Type B pancreatic cell (in vitro differentiated cells): Measurements from ENCODE around the gene ABI3. TPM values are rescaled to one million over a fixed set of nuclear protein-coding genes. Genes with fewer than 3 reads are reported as not detected.

ENCODE experiments used
- DNase-seq: peaks from one replicate; pipeline ENCODE4 v3.0.0; 2021; ENCODE audit warnings: mixed read lengths; ENCODE audit not compliant: unreplicated experiment; ENCODE audit errors: extremely low spot score
- H3K27ac Mint-ChIP-seq: 2 replicates; pipeline ENCODE4 v1.8.0; 2021; ENCODE audit warnings: mild to moderate bottlenecking, mixed read lengths
- H3K27me3 Mint-ChIP-seq: 2 replicates; pipeline ENCODE4 v1.8.0; 2021; ENCODE audit warnings: mixed read lengths
- H3K36me3 Mint-ChIP-seq: 2 replicates; pipeline ENCODE4 v1.8.0; 2021; ENCODE audit warnings: mixed read lengths
- H3K4me1 Mint-ChIP-seq: one replicate; pipeline ENCODE4 v1.8.0; 2021; ENCODE audit warnings: mixed read lengths; ENCODE audit not compliant: unreplicated experiment
- H3K4me3 Mint-ChIP-seq: 2 replicates; pipeline ENCODE4 v1.8.0; 2021; ENCODE audit warnings: mild to moderate bottlenecking, mixed read lengths
- H3K9me3 Mint-ChIP-seq: 2 replicates; pipeline ENCODE4 v1.8.0; 2021; ENCODE audit warnings: mixed read lengths
- CTCF ChIP-seq: fragments of 200-600 bp; sonication (generic); conservative IDR thresholded peaks from 2 replicates; pipeline ENCODE4 v1.5.0; 2021; ENCODE audit warnings: antibody characterized with exemption, mild to moderate bottlenecking
- total RNA-seq: library from RNA; stranded (reverse); gene quantifications from 2 replicates; pipeline ENCODE4 v1.2.1, GENCODE V29; 2021; ENCODE audit warnings: low replicate concordance

Gene ABI3
- total RNA-seq, 1 donor from 2014 or later = 0.31 TPM

- Mint-ChIP-seq H3K9me3 (no peaks in the 10 kb centered on the region), H3K36me3 (no peaks in the 10 kb centered on the region), H3K4me1 (peaks cover 3% of the 10 kb centered on the region), H3K27ac (no peak overlapping the region), H3K4me3 (no peak overlapping the region), H3K27me3 (peaks cover 25% of the 10 kb centered on the region)
- no peak for DNase-seq
- TF ChIP-seq CTCF = no peak
Measured at GRCh38 chr17:49195751-49196150, 14.8 kb upstream of the ABI3 start.

GRCh38 chr17:49196520-49196919 lies 14.0 kb upstream of the ABI3 start:
- Mint-ChIP-seq H3K9me3 (no peaks in the 10 kb centered on the region), H3K36me3 (no peaks in the 10 kb centered on the region), H3K27me3 (peaks cover 30% of the 10 kb centered on the region), H3K4me3 (no peak overlapping the region), H3K4me1 (peaks cover 3% of the 10 kb centered on the region), H3K27ac (no peak overlapping the region)
- no peak for DNase-seq
- TF ChIP-seq CTCF = no peak

GRCh38 chr17:49197346-49197998 lies 13.0 kb upstream of the ABI3 start:
- Mint-ChIP-seq H3K27me3 (peaks cover 29% of the 10 kb centered on the region), H3K4me1 (peaks cover 3% of the 10 kb centered on the region), H3K36me3 (no peaks in the 10 kb centered on the region), H3K4me3 (no peak overlapping the region), H3K27ac (no peak overlapping the region), H3K9me3 (no peaks in the 10 kb centered on the region)
- no peak for TF ChIP-seq CTCF
- no peak for DNase-seq

GRCh38 chr17:49198211-49198610 lies 12.3 kb upstream of the ABI3 start:
- no peaks in the 10 kb centered on the region for H3K9me3 Mint-ChIP-seq
- H3K4me3 Mint-ChIP-seq = no peak overlapping the region
- no peaks in the 10 kb centered on the region for H3K36me3 Mint-ChIP-seq
- H3K4me1 Mint-ChIP-seq = peaks cover 3% of the 10 kb centered on the region
- no peak overlapping the region for H3K27ac Mint-ChIP-seq
- TF ChIP-seq CTCF = no peak
- DNase-seq = no peak
- peaks cover 31% of the 10 kb centered on the region for H3K27me3 Mint-ChIP-seq

- no peaks in the 10 kb centered on the region for H3K36me3 Mint-ChIP-seq
- no peaks in the 10 kb centered on the region for H3K9me3 Mint-ChIP-seq
- no peak overlapping the region for H3K27ac Mint-ChIP-seq
- no peaks in the 10 kb centered on the region for H3K4me1 Mint-ChIP-seq
- TF ChIP-seq CTCF = no peak
- no peak for DNase-seq
- H3K27me3 Mint-ChIP-seq = peaks cover 52% of the 10 kb centered on the region
- H3K4me3 Mint-ChIP-seq = no peak overlapping the region
Measured at GRCh38 chr17:49200423-49201083, 10.0 kb upstream of the ABI3 start.
